ENCODE data around the gene UGT1A8. TPM values are rescaled to one million over a fixed set of nuclear protein-coding genes. Genes with fewer than 3 reads are reported as not detected.

UGT1A8 gene
- total and polyA plus RNA-seq, 2 donors (not counting 1 experiment from before 2014, with no cell fraction given) = not detected

DNA sequence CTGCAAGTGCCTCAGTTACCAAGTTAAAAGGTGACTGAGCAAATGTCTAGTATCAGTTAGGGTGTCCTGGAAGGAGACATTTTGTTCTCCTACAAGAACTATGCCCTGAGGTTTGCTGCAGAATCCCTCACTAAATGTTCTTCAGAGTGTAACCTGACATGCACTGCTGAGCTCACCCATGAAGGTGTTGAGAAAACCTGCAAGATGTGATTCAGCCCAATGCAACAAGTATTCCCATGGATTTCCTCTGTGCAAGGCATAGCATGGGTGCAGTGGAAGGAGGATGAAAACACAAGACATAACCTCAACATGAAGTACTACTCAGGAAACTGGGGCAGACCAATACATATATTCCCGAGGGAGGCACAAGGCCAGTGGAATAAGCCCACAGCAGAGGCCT is 15.4 kb upstream of the UGT1A8 start:
- no peak overlapping the region for H3K27ac Mint-ChIP-seq
- H3K9me3 Mint-ChIP-seq (ENCODE audit: insufficient read depth) = peaks cover 10% of the 10 kb centered on the region
- peaks cover 0 to 3% (median 0%) of the 10 kb centered on the region in 3 donors for H3K9me3 ChIP-seq (ENCODE audit: control extremely low read depth in 1 of 3, control insufficient read depth in 2 of 3, insufficient read depth in 1 of 3, low read length in 2 of 3)
- H4K20me1 ChIP-seq (ENCODE audit: control insufficient read depth, insufficient read depth, low read length, poor library complexity, severe bottlenecking) = no peaks in the 10 kb centered on the region
- intact Hi-C loops (cut with micrococcal nuclease) = no loop called here
- ChIA-PET POLR2A (no interaction called here), CTCF (interaction anchor here (1.6 kb wide), 1 partner anchor 12 kb away, joined by 3 read pairs; no protein-coding TSS in a partner anchor)
- H2AFZ ChIP-seq (ENCODE audit: insufficient read depth, low read depth, low read length, poor library complexity, severe bottlenecking) = no peak overlapping the region
- DNase-seq (no peak), ATAC-seq (ENCODE audit: low read depth) (no peak)
- TF ChIP-seq, protein P1, sequence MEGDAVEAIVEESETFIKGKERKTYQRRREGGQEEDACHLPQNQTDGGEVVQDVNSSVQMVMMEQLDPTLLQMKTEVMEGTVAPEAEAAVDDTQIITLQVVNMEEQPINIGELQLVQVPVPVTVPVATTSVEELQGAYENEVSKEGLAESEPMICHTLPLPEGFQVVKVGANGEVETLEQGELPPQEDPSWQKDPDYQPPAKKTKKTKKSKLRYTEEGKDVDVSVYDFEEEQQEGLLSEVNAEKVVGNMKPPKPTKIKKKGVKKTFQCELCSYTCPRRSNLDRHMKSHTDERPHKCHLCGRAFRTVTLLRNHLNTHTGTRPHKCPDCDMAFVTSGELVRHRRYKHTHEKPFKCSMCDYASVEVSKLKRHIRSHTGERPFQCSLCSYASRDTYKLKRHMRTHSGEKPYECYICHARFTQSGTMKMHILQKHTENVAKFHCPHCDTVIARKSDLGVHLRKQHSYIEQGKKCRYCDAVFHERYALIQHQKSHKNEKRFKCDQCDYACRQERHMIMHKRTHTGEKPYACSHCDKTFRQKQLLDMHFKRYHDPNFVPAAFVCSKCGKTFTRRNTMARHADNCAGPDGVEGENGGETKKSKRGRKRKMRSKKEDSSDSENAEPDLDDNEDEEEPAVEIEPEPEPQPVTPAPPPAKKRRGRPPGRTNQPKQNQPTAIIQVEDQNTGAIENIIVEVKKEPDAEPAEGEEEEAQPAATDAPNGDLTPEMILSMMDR (IDR thresholded peaks at IDR 0.05) = no peak
- no peak for TF ChIP-seq EZH2 (IDR thresholded peaks at IDR 0.05; ENCODE audit: borderline replicate concordance, insufficient read depth, low read depth, low read length, poor library complexity, severe bottlenecking)
- no peaks in the 10 kb centered on the region for H3K79me2 ChIP-seq (ENCODE audit: control insufficient read depth, insufficient read depth, low read length)
- H3K27me3 Mint-ChIP-seq = peaks cover 19% of the 10 kb centered on the region
- no peak overlapping the region for H3K4me3 ChIP-seq (ENCODE audit: control extremely low read depth in 1 of 5, extremely low read depth in 1 of 5, insufficient read depth in 1 of 5, low read depth in 2 of 5, low read length in 4 of 5)
- no peak overlapping the region for H3K4me3 Mint-ChIP-seq
- no peak overlapping the region for H3K4me2 ChIP-seq (replicated peaks; ENCODE audit: low read depth, low read length, poor library complexity, severe bottlenecking)
- no peaks in the 10 kb centered on the region for H3K36me3 ChIP-seq (replicated peaks in 1 of 2; ENCODE audit: control extremely low read depth in 1 of 2, control insufficient read depth in 1 of 2, extremely low read depth in 1 of 2, insufficient read depth in 2 of 2, low read length in 1 of 2)
- H3K4me1 ChIP-seq (ENCODE audit: control insufficient read depth in 2 of 2, insufficient read depth in 2 of 2, low read length in 2 of 2) = no peaks in the 10 kb centered on the region
- no peak overlapping the region for H3K9ac ChIP-seq (ENCODE audit: low read length)
- H3K27me3 ChIP-seq (replicated peaks in 1 of 4; ENCODE audit: control extremely low read depth in 1 of 4, control insufficient read depth in 3 of 4, insufficient read depth in 4 of 4, low read length in 3 of 4) = peaks cover 0 to 6% (median 4%) of the 10 kb centered on the region in 4 experiments
- no peak overlapping the region for H3K27ac ChIP-seq (ENCODE audit: low read length in 2 of 2)
- no peaks in the 10 kb centered on the region for H3K4me1 Mint-ChIP-seq
- 100% methylated on average over 1 of the region's 1 CpG for WGBS (ENCODE audit: insufficient coverage)

- H3K4me1 ChIP-seq (ENCODE audit: control insufficient read depth in 2 of 2, insufficient read depth in 2 of 2, low read length in 2 of 2) = no peaks in the 10 kb centered on the region
- DNase-seq (no peak), ATAC-seq (ENCODE audit: low read depth) (no peak)
- peaks cover 0 to 3% (median 0%) of the 10 kb centered on the region in 3 donors for H3K9me3 ChIP-seq (ENCODE audit: control extremely low read depth in 1 of 3, control insufficient read depth in 2 of 3, insufficient read depth in 1 of 3, low read length in 2 of 3)
- Mint-ChIP-seq H3K27ac (no peak overlapping the region), H3K27me3 (peaks cover 19% of the 10 kb centered on the region), H3K4me3 (no peak overlapping the region), H3K4me1 (no peaks in the 10 kb centered on the region), H3K9me3 (ENCODE audit: insufficient read depth) (peaks cover 10% of the 10 kb centered on the region)
- peaks cover 0 to 6% (median 4%) of the 10 kb centered on the region in 4 experiments for H3K27me3 ChIP-seq (replicated peaks in 1 of 4; ENCODE audit: control extremely low read depth in 1 of 4, control insufficient read depth in 3 of 4, insufficient read depth in 4 of 4, low read length in 3 of 4)
- no peak overlapping the region for H3K9ac ChIP-seq (ENCODE audit: low read length)
- no peak for TF ChIP-seq EZH2 (IDR thresholded peaks at IDR 0.05; ENCODE audit: borderline replicate concordance, insufficient read depth, low read depth, low read length, poor library complexity, severe bottlenecking)
- TF ChIP-seq, protein P1 (IDR thresholded peaks at IDR 0.05) = no peak
- no peak overlapping the region for H3K4me2 ChIP-seq (replicated peaks; ENCODE audit: low read depth, low read length, poor library complexity, severe bottlenecking)
- POLR2A ChIA-PET = no interaction called here
- H3K4me3 ChIP-seq (ENCODE audit: control extremely low read depth in 1 of 5, extremely low read depth in 1 of 5, insufficient read depth in 1 of 5, low read depth in 2 of 5, low read length in 4 of 5) = no peak overlapping the region
- 72% methylated on average over 2 of the region's 4 CpGs for WGBS (ENCODE audit: insufficient coverage)
- intact Hi-C loops (cut with micrococcal nuclease) = no loop called here
- H3K79me2 ChIP-seq (ENCODE audit: control insufficient read depth, insufficient read depth, low read length) = no peaks in the 10 kb centered on the region
- no peaks in the 10 kb centered on the region for H4K20me1 ChIP-seq (ENCODE audit: control insufficient read depth, insufficient read depth, low read length, poor library complexity, severe bottlenecking)
- H3K36me3 ChIP-seq (replicated peaks in 1 of 2; ENCODE audit: control extremely low read depth in 1 of 2, control insufficient read depth in 1 of 2, extremely low read depth in 1 of 2, insufficient read depth in 2 of 2, low read length in 1 of 2) = no peaks in the 10 kb centered on the region
- H3K27ac ChIP-seq (ENCODE audit: low read length in 2 of 2) = no peak overlapping the region
- CTCF ChIA-PET = no interaction called here
- H2AFZ ChIP-seq (ENCODE audit: insufficient read depth, low read depth, low read length, poor library complexity, severe bottlenecking) = no peak overlapping the region
Measured at GRCh38 chr2:233603520-233603919, 13.9 kb upstream of the UGT1A8 start.

All from B cell (primary cell).